Left lung (tissue), 10 donors: Measurements from ENCODE around the gene CPEB3. TPM values are rescaled to one million over a fixed set of nuclear protein-coding genes. Genes with fewer than 3 reads are reported as not detected.

Experiments
- ATAC-seq: fragments of 200-7000 bp; cut with Tn5 transposase; one replicate; pipeline ENCODE4 v1.9.1; 2020; ENCODE audit warnings: moderate library complexity
- DNase-seq, 4 donors: peaks; one replicate each; pipeline ENCODE4 v3.0.0-alpha.2; 2013 to 2020
- H3K27ac ChIP-seq, 2 donors: fragments of 200-600 bp; sonication (generic) in 1 of 2; one replicate each; pipeline versions ENCODE4 v1.5.0 to v1.8.0; 2020 to 2021
- H3K27me3 ChIP-seq, 2 donors: fragments of 200-600 bp; sonication (generic) in 1 of 2; one replicate each; pipeline versions ENCODE4 v1.5.0 to v1.8.0; 2020 to 2021
- H3K36me3 ChIP-seq, 2 donors: fragments of 200-600 bp; sonication (generic) in 1 of 2; one replicate each; pipeline versions ENCODE4 v1.5.0 to v1.8.0; 2020 to 2021
- H3K4me1 ChIP-seq, 2 donors: fragments of 200-600 bp; one replicate each; pipeline ENCODE4 v1.8.0; 2021
- H3K4me3 ChIP-seq, 2 donors: fragments of 200-600 bp; sonication (generic) in 1 of 2; one replicate each; pipeline versions ENCODE4 v1.5.0 to v1.8.0; 2020 to 2021; ENCODE audit warnings: mild to moderate bottlenecking in 1 of 2
- H3K9me3 ChIP-seq, 2 donors: fragments of 200-600 bp; sonication (generic) in 1 of 2; one replicate each; pipeline versions ENCODE4 v1.5.0 to v1.8.0; 2020 to 2021
- CTCF ChIP-seq, 2 donors: fragments of 200-600 bp; sonication (generic) in 1 of 2; IDR thresholded peaks; one replicate each; pipeline versions ENCODE4 v1.5.0 to v1.8.0; 2021; ENCODE audit warnings: antibody characterized with exemption in 2 of 2
- intact Hi-C, 2 donors: fragments of 100-400 bp; cut with DNase I; formaldehyde crosslinking; loops; one replicate each; pipeline versions ENCODE4 v1.11.2 to v1.14.2; 2022
- polyA plus RNA-seq, 6 donors: library from polyadenylated mRNA; unstranded; fragments of 120-200 nt; gene quantifications; one replicate each; pipeline ENCODE4 v1.2.1, GENCODE V29; 2013; ENCODE audit not compliant: insufficient read length in 6 of 6
- total RNA-seq, 2 donors: library from RNA; stranded (reverse); fragmentation: NEBNext Ultra II Directional; extraction: Animal tissue kit (Norgen Biotek cat#: 25700); gene quantifications; one replicate each; pipeline ENCODE4 v1.2.1, GENCODE V29; 2021
- donor health status: DM: no; HTN: yes; CAD: no.
- donor health status: DM: no; HTN: no; CAD: no.

CPEB3 gene
- total and polyA plus RNA-seq, 8 donors, result 2.9 to 4.3 (median 3.5) TPM

DNA sequence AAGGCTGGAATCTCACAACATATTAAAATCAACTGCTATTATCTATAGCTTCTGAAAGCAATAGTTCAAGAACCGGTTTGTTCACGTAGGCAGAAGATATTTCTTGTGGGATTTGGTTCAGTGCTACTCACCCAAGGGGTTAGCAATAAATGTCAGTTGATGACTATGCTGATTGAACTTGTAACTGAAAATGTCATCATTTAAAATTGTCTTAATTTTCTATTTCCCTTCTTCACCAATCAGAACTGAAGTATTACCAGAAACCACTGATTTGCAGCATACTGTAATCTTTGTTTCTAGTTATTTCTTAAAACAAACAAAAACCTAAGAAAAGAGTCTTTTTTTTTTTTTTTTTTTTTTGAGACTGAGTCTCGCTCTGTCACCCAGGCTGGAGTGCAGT lies 46.1 kb downstream of the CPEB3 start:
- H3K4me1 ChIP-seq, result peaks cover 3 to 23% of the 10 kb centered on the region in 2 donors
- H3K27me3 ChIP-seq, result no peaks in the 10 kb centered on the region
- no peaks in the 10 kb centered on the region for H3K36me3 ChIP-seq
- H3K4me3 ChIP-seq, result no peak overlapping the region
- intact Hi-C loops, result no loop called here
- H3K27ac ChIP-seq, result no peak overlapping the region
- no peak for TF ChIP-seq CTCF (IDR thresholded peaks at IDR 0.05)
- DNase-seq (no peak), ATAC-seq (no peak)
- no peaks in the 10 kb centered on the region for H3K9me3 ChIP-seq

- intact Hi-C loops, result no loop called here
- Histone ChIP-seq H3K36me3 (no peaks in the 10 kb centered on the region), H3K27me3 (no peaks in the 10 kb centered on the region), H3K27ac (peak overlapping the region in 1 of 2 donors; percentile 50), H3K4me3 (peak overlapping the region; percentile 12 to 26), H3K9me3 (no peaks in the 10 kb centered on the region), H3K4me1 (peaks cover 3 to 40% of the 10 kb centered on the region in 2 donors)
- TF ChIP-seq CTCF (IDR thresholded peaks at IDR 0.05), result no peak
- ATAC-seq, result peak; percentile 45
- DNase-seq, result peak in 3 of 4 donors; percentile 37 to 74 (median 70)
These were observed 47.8 kb downstream of the CPEB3 start for GRCh38 chr10:92242910-92243671.

DNA sequence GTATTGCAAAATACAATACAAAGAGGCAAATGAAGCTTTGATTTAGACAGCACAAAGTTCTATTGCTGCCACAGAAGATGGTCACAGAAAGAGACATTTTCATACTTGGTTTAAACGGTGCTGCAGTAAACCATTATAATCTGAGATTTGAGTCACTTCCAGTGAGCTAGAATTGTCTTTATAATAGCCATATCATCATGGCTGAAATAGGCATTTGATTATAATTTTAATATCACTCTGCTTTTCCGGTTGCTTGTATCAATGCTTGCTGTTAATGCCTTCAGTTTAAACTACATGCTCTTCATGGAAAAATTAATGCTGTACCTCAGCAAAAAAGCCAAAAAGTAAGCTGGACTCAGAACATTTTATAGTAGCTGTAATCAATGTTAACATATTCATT lies 48.5 kb downstream of the CPEB3 start:
- peaks cover 9 to 47% of the 10 kb centered on the region in 2 donors for H3K4me1 ChIP-seq
- H3K4me3 ChIP-seq, result no peak overlapping the region
- H3K9me3 ChIP-seq, result no peaks in the 10 kb centered on the region
- no peaks in the 10 kb centered on the region for H3K36me3 ChIP-seq
- intact Hi-C loops, result no loop called here
- DNase-seq (no peak), ATAC-seq (no peak)
- H3K27ac ChIP-seq, result no peak overlapping the region
- TF ChIP-seq CTCF (IDR thresholded peaks at IDR 0.05), result no peak
- H3K27me3 ChIP-seq, result no peaks in the 10 kb centered on the region

DNA sequence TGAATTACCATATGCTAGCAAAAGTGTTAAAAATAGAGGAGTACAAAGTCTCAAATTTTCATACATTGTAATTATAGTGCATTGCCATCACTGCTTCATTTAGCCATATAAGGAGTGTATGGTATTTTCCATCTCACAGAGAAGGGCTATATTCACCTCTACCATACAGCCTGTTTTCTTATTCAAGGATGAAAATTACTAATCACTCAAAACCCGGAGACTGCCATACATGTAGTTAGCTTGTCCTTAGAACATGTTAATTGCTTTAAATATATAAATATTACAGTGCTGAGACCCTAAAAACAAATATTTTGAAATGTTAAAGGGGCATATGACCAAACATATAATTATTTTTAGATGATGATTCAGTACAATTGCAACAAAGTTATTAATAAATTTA lies 49.4 kb downstream of the CPEB3 start:
- peaks cover 9 to 54% of the 10 kb centered on the region in 2 donors for H3K4me1 ChIP-seq
- no peaks in the 10 kb centered on the region for H3K27me3 ChIP-seq
- peak overlapping the region in 1 of 2 donors; percentile 92 for H3K27ac ChIP-seq
- intact Hi-C loops, result no loop called here
- no peaks in the 10 kb centered on the region for H3K36me3 ChIP-seq
- ATAC-seq (no peak), DNase-seq (no peak)
- H3K9me3 ChIP-seq, result no peaks in the 10 kb centered on the region
- peak overlapping the region in 1 of 2 donors; percentile 58 for H3K4me3 ChIP-seq
- TF ChIP-seq CTCF (IDR thresholded peaks at IDR 0.05), result no peak

- peak overlapping the region; percentile 57 to 58 for H3K4me3 ChIP-seq
- DNase-seq, result peak in 1 of 4 donors; percentile 16
These were observed 49.7 kb downstream of the CPEB3 start for GRCh38 chr10:92241158-92241500.

More at GRCh38 chr10:92241158-92241500, 49.7 kb downstream of the CPEB3 start:
- Histone ChIP-seq H3K4me1 (peaks cover 9 to 54% of the 10 kb centered on the region in 2 donors), H3K36me3 (no peaks in the 10 kb centered on the region), H3K27ac (peak overlapping the region; percentile 83 to 92), H3K9me3 (no peaks in the 10 kb centered on the region), H3K27me3 (no peaks in the 10 kb centered on the region)
- peak; percentile 12 for ATAC-seq
- TF ChIP-seq CTCF (IDR thresholded peaks at IDR 0.05), result no peak
- intact Hi-C loops, result no loop called here
